Fibroblast of the aortic adventitia (primary cell): ENCODE results near the gene TMEM52. TPM values are rescaled to one million over a fixed set of nuclear protein-coding genes. Genes with fewer than 3 reads are reported as not detected.

Experiments
- DNase-seq: peaks from one replicate; pipeline ENCODE4 v3.0.0-alpha.2; 2010; ENCODE audit warnings: low read depth
- H3K4me3 ChIP-seq: 2 replicates; pipeline ENCODE4 v1.5.1; 2011; ENCODE audit warnings: low read depth, mild to moderate bottlenecking, control low read depth, low read length, moderate library complexity
- CTCF ChIP-seq: IDR thresholded peaks from 2 replicates; pipeline ENCODE4 v1.5.1; 2011; ENCODE audit warnings: mild to moderate bottlenecking, low read length, control low read depth, inconsistent platforms; ENCODE audit not compliant: insufficient read depth
- total RNA-seq: library from RNA; depleted of rRNA; stranded (reverse); fragments of >200 nt; gene quantifications from 2 replicates; pipeline ENCODE4 v1.2.3, GENCODE V29; 2012; ENCODE audit warnings: low replicate concordance

TMEM52 gene
- total RNA-seq, 1 donor = 0.72 TPM

GRCh38 chr1:1963570-1963969 lies 44.5 kb upstream of the TMEM52 start:
- DNase-seq = no peak
- no peak overlapping the region for H3K4me3 ChIP-seq
- TF ChIP-seq CTCF = no peak

- no peak overlapping the region for H3K4me3 ChIP-seq
- no peak for DNase-seq
- TF ChIP-seq CTCF = no peak
These were observed 43.7 kb upstream of the TMEM52 start for GRCh38 chr1:1962752-1963151.

- TF ChIP-seq CTCF = peak; percentile 3
- DNase-seq = peak; percentile 70
These were observed 41.6 kb upstream of the TMEM52 start for GRCh38 chr1:1960480-1961196.

GRCh38 chr1:1959840-1960479 lies 40.9 kb upstream of the TMEM52 start:
- TF ChIP-seq CTCF = peak; percentile 77
- DNase-seq = peak; percentile 67
- no peak overlapping the region for H3K4me3 ChIP-seq

More at GRCh38 chr1:1960480-1961196, 41.6 kb upstream of the TMEM52 start:
- no peak overlapping the region for H3K4me3 ChIP-seq

- no peak for TF ChIP-seq CTCF
These were observed 40.4 kb upstream of the TMEM52 start for GRCh38 chr1:1959459-1959839.

GRCh38 chr1:1958071-1958541 lies 39.0 kb upstream of the TMEM52 start:
- TF ChIP-seq CTCF = no peak
- DNase-seq = no peak
- H3K4me3 ChIP-seq = no peak overlapping the region

More at GRCh38 chr1:1959459-1959839, 40.4 kb upstream of the TMEM52 start:
- no peak for DNase-seq
- H3K4me3 ChIP-seq = no peak overlapping the region
